PC-3 (cell line): ENCODE results near the gene RNF5. TPM values are rescaled to one million over a fixed set of nuclear protein-coding genes. Genes with fewer than 3 reads are reported as not detected.

ENCODE experiments used
- ATAC-seq: fragments of 200-7000 bp; cut with Tn5 transposase; 2 replicates; pipeline ENCODE4 v1.9.1; 2020; ENCODE audit warnings: mild to moderate bottlenecking, moderate library complexity
- BruUV-seq: library from RNA; stranded (reverse); fragments of 400-500 nt; replicated peaks from 2 replicates; lab custom pipeline; 2021; lab: Mats Ljungman, UMichigan
- CTCF ChIA-PET: fragments of 300-600 bp; sonication (Branson Sonifier 250); formaldehyde crosslinking; loops from one replicate; lab custom pipeline; 2022; ENCODE audit warnings: antibody characterized with exemption; lab: Charles Lee
- POLR2A ChIA-PET: fragments of 300-600 bp; sonication (Branson Sonifier 250); formaldehyde crosslinking; loops from one replicate; lab custom pipeline; 2022; ENCODE audit warnings: antibody characterized with exemption; ENCODE audit not compliant: unreplicated experiment; lab: Charles Lee
- DNase-seq: peaks from one replicate; pipeline ENCODE4 v3.0.0-alpha.2; 2015
- H2AFZ ChIP-seq: fragments of 300-600 bp; sonication (generic); 2 replicates; pipeline ENCODE4 v1.6.0; 2016; ENCODE audit warnings: antibody characterized with exemption, low read length
- H3F3A ChIP-seq: fragments of 300-600 bp; sonication (generic); one replicate; pipeline ENCODE4 v1.6.0; 2017; ENCODE audit warnings: antibody characterized with exemption, low read length, control low read depth, mild to moderate bottlenecking; ENCODE audit not compliant: unreplicated experiment
- H3K27ac ChIP-seq: fragments of 300-600 bp; sonication (generic); 2 replicates; pipeline ENCODE4 v1.5.1; 2016; ENCODE audit warnings: mild to moderate bottlenecking, low read length
- H3K27me3 ChIP-seq: fragments of 300-600 bp; sonication (generic); 2 replicates; pipeline ENCODE4 v1.6.1; 2016; ENCODE audit warnings: low read length, mixed read lengths
- H3K36me3 ChIP-seq: fragments of 300-600 bp; sonication (generic); 2 replicates; pipeline ENCODE4 v1.6.1; 2016; ENCODE audit warnings: low read depth, mixed run types, low read length, mixed read lengths
- H3K4me1 ChIP-seq: fragments of 300-600 bp; sonication (generic); 2 replicates; pipeline ENCODE4 v1.5.1; 2016; ENCODE audit warnings: low read length; ENCODE audit not compliant: insufficient read depth
- H3K4me2 ChIP-seq: fragments of 300-600 bp; sonication (generic); 2 replicates; pipeline ENCODE4 v1.6.0; 2016; ENCODE audit warnings: low read length
- H3K4me3 ChIP-seq: fragments of 300-600 bp; sonication (generic); 2 replicates; pipeline ENCODE4 v1.5.1; 2016; ENCODE audit warnings: mild to moderate bottlenecking, low read length, mixed read lengths
- H3K79me2 ChIP-seq: fragments of 300-600 bp; sonication (generic); 2 replicates; pipeline ENCODE4 v1.6.1; 2017; ENCODE audit warnings: low read length, mixed read lengths
- H3K9ac ChIP-seq: fragments of 300-600 bp; sonication (generic); 2 replicates; pipeline ENCODE4 v1.6.0; 2016; ENCODE audit warnings: mild to moderate bottlenecking, low read length
- H3K9me2 ChIP-seq: fragments of 300-600 bp; sonication (generic); replicated peaks from 2 replicates; pipeline ENCODE4 v1.6.1; 2016; ENCODE audit warnings: mixed run types, low read length, mixed read lengths
- H3K9me3 ChIP-seq: fragments of 300-600 bp; sonication (generic); 2 replicates; pipeline ENCODE4 v1.6.1; 2016; ENCODE audit warnings: low read length, mixed read lengths
- H4K20me1 ChIP-seq: fragments of 300-600 bp; sonication (generic); 2 replicates; pipeline ENCODE4 v1.6.1; 2016; ENCODE audit warnings: low read length, mixed read lengths
- CTCF ChIP-seq: fragments of 300-600 bp; sonication (generic); conservative IDR thresholded peaks from 2 replicates; pipeline ENCODE4 v1.5.1; 2017; ENCODE audit warnings: antibody characterized with exemption, low read depth, mild to moderate bottlenecking, low read length
- EZH2 ChIP-seq: fragments of 300-600 bp; sonication (generic); IDR thresholded peaks from one replicate; pipeline ENCODE4 v1.6.1; 2017; ENCODE audit warnings: antibody characterized with exemption, mild to moderate bottlenecking, low read length; ENCODE audit not compliant: unreplicated experiment
- EZH2phosphoT487 ChIP-seq: fragments of 300-600 bp; sonication (generic); IDR thresholded peaks from 2 replicates; pipeline ENCODE4 v1.6.1; 2018; ENCODE audit warnings: mild to moderate bottlenecking, antibody characterized with exemption, low read length, borderline replicate concordance
- intact Hi-C: fragments of 100-400 bp; cut with micrococcal nuclease; formaldehyde crosslinking; loops from 2 replicates; pipeline ENCODE4 v1.9.0; 2023
- total RNA-seq: library from RNA; depleted of rRNA; stranded (reverse); fragments of >200 nt; gene quantifications from 2 replicates; pipeline ENCODE4 v1.2.3, GENCODE V29; 2014

Gene RNF5
- total RNA-seq, 1 experiment from 2014 or later = 69.0 TPM

GRCh38 chr6:32198866-32199265 is 20.7 kb downstream of the RNF5 start:
- no peak overlapping the region for H3K4me2 ChIP-seq
- intact Hi-C loops = loop anchor here (5.0 kb wide), 1 partner anchor 773 kb away; no protein-coding TSS in a partner anchor
- ChIA-PET POLR2A (no interaction called here), CTCF (no interaction called here)
- no peak overlapping the region for H2AFZ ChIP-seq
- H3F3A ChIP-seq = no peaks in the 10 kb centered on the region
- peaks cover 16% of the 10 kb centered on the region for H3K4me1 ChIP-seq
- H3K4me3 ChIP-seq = no peak overlapping the region
- TF ChIP-seq EZH2phosphoT487 = no peak
- TF ChIP-seq EZH2 = no peak
- no peak for TF ChIP-seq CTCF
- H3K27ac ChIP-seq = no peak overlapping the region
- BruUV-seq = no TSS peak
- no peak for DNase-seq
- no peaks in the 10 kb centered on the region for H3K9me2 ChIP-seq
- no peaks in the 10 kb centered on the region for H3K9me3 ChIP-seq
- H4K20me1 ChIP-seq = no peaks in the 10 kb centered on the region
- H3K9ac ChIP-seq = no peak overlapping the region
- no peaks in the 10 kb centered on the region for H3K36me3 ChIP-seq
- ATAC-seq = no peak
- H3K27me3 ChIP-seq = no peaks in the 10 kb centered on the region
- no peaks in the 10 kb centered on the region for H3K79me2 ChIP-seq

- DNase-seq (no peak), ATAC-seq (no peak)
- Histone ChIP-seq H3K9me3 (no peaks in the 10 kb centered on the region), H3K27ac (no peak overlapping the region), H3K4me2 (no peak overlapping the region), H3K9ac (no peak overlapping the region), H3F3A (no peaks in the 10 kb centered on the region), H2AFZ (no peak overlapping the region), H3K36me3 (no peaks in the 10 kb centered on the region), H3K9me2 (no peaks in the 10 kb centered on the region), H3K4me3 (no peak overlapping the region), H4K20me1 (no peaks in the 10 kb centered on the region), H3K4me1 (peaks cover 7% of the 10 kb centered on the region; the same call in 1 of the 2 replicates), H3K27me3 (no peaks in the 10 kb centered on the region), H3K79me2 (no peaks in the 10 kb centered on the region)
- BruUV-seq = no TSS peak
- intact Hi-C loops = no loop called here
- TF ChIP-seq EZH2 = no peak
- no peak for TF ChIP-seq EZH2phosphoT487
- no peak for TF ChIP-seq CTCF
- ChIA-PET POLR2A (no interaction called here), CTCF (no interaction called here)
Measured at GRCh38 chr6:32200711-32201475, 22.7 kb downstream of the RNF5 start.

GRCh38 chr6:32202186-32202585 is 24.0 kb downstream of the RNF5 start:
- ChIA-PET POLR2A (no interaction called here), CTCF (no interaction called here)
- no peak overlapping the region for H3K4me3 ChIP-seq
- intact Hi-C loops = no loop called here
- H3K9me3 ChIP-seq = no peaks in the 10 kb centered on the region
- H3K9me2 ChIP-seq = no peaks in the 10 kb centered on the region
- H3K27ac ChIP-seq = no peak overlapping the region
- DNase-seq (no peak), ATAC-seq (no peak)
- no TSS peak for BruUV-seq
- no peak for TF ChIP-seq EZH2
- no peak for TF ChIP-seq EZH2phosphoT487
- no peak for TF ChIP-seq CTCF
- no peak overlapping the region for H2AFZ ChIP-seq
- H3K4me2 ChIP-seq = no peak overlapping the region
- H3K36me3 ChIP-seq = no peaks in the 10 kb centered on the region
- H3K9ac ChIP-seq = no peak overlapping the region
- H3F3A ChIP-seq = no peaks in the 10 kb centered on the region
- H4K20me1 ChIP-seq = no peaks in the 10 kb centered on the region
- H3K79me2 ChIP-seq = no peaks in the 10 kb centered on the region
- no peaks in the 10 kb centered on the region for H3K27me3 ChIP-seq
- no peaks in the 10 kb centered on the region; the same call in 1 of the 2 replicates for H3K4me1 ChIP-seq
